ENCODE results near the gene MAP2K2. TPM values are rescaled to one million over a fixed set of nuclear protein-coding genes. Genes with fewer than 3 reads are reported as not detected.

Gene MAP2K2
- total and polyA plus RNA-seq, 9 of the 15 experiments (the other 6 are each of a cell fraction or from before 2014, with no cell fraction given): 1.0 to 151 (median 58.3) TPM

GRCh38 chr19:4120559-4121272 is 3.2 kb downstream of the MAP2K2 start:
- peaks cover 48% of the 10 kb centered on the region; the same call in 2 of the 3 replicates for H3K36me3 ChIP-seq (ENCODE audit: control insufficient read depth, insufficient read depth, low read length)
- CTCF ChIA-PET (ENCODE audit: low intra/inter-chr PET ratio): no interaction called here
- BruUV-seq (replicated peaks): no TSS peak
- intact Hi-C loops (cut with micrococcal nuclease) (loop anchor here (5.0 kb wide), 1 partner anchor 53 kb away; the partner anchor contains the start of gene ZBTB7A), in situ Hi-C loops (cut with MboI) (no loop called here)
- ATAC-seq (no peak), DNase-seq (ENCODE audit: extremely low read depth in 1 of 4, low spot score in 3 of 4) (peak in 1 of 4 experiments; percentile 6), FAIRE-seq (no peak)
- H4K20me1 ChIP-seq (replicated peaks; ENCODE audit: control insufficient read depth, insufficient read depth, low read length): peaks cover 8% of the 10 kb centered on the region; the same call in 1 of the 2 replicates
- TF ChIP-seq ARHGAP35 (IDR thresholded peaks at IDR 0.05; ENCODE audit: partially characterized antibody) (no peak), RHOXF2B (CRISPR knock-in tag; conservative IDR thresholded peaks at IDR 0.05) (no peak), CEBPZ (IDR thresholded peaks at IDR 0.05; ENCODE audit: borderline replicate concordance, low read depth, low read length) (no peak), HLTF (IDR thresholded peaks at IDR 0.05) (no peak), PKNOX1 (IDR thresholded peaks at IDR 0.05) (no peak), RCOR1 (IDR thresholded peaks at IDR 0.05; ENCODE audit: borderline replicate concordance in 1 of 2, low read depth in 2 of 2, low read length in 2 of 2) (no peak), ZNF398 (CRISPR knock-in tag; IDR thresholded peaks at IDR 0.05) (no peak), RBFOX2 (IDR thresholded peaks at IDR 0.05; ENCODE audit: low read depth, low read length) (peak; percentile 44; the same call in 1 of the 2 replicates)
- H3K27ac ChIP-seq (ENCODE audit: extremely low read depth, low read depth, low read length): no peak overlapping the region
- peaks cover 13 to 25% of the 10 kb centered on the region in 2 experiments for H3K4me1 ChIP-seq (replicated peaks in 1 of 2; ENCODE audit: control insufficient read depth in 2 of 2, insufficient read depth in 2 of 2, low read length in 2 of 2)
- H3K79me2 ChIP-seq (ENCODE audit: control insufficient read depth, insufficient read depth, low read length): peaks cover 34% of the 10 kb centered on the region
- no peaks in the 10 kb centered on the region for H3K9me3 ChIP-seq (replicated peaks; ENCODE audit: control insufficient read depth, insufficient read depth, low read depth, low read length)
- no peak overlapping the region for H2AFZ ChIP-seq (ENCODE audit: low read depth, low read length)
- peak overlapping the region in 1 of 2 experiments; percentile 79; a peak in 2 of 4 replicates for H3K9ac ChIP-seq (ENCODE audit: insufficient read depth in 1 of 2, low read depth in 2 of 2, low read length in 2 of 2)
- H3K27me3 ChIP-seq (ENCODE audit: control insufficient read depth in 2 of 2, insufficient read depth in 2 of 2, low read length in 2 of 2): no peaks in the 10 kb centered on the region
- H3K4me2 ChIP-seq (ENCODE audit: insufficient read depth, low read length): no peak overlapping the region
- peaks cover 4% of the 10 kb centered on the region for H3K9me1 ChIP-seq (ENCODE audit: control insufficient read depth, insufficient read depth, low read length)
- 92% methylated on average over 15 of the region's 21 CpGs for WGBS (ENCODE audit: insufficient coverage, low coverage, missing lambda C conversion rate)
- POLR2A ChIA-PET: interaction anchor here (0.6 to 1.2 kb wide), 5 partner anchors 19 to 1548 kb away, joined by 3 read pairs; no protein-coding TSS in a partner anchor
- H3K4me3 ChIP-seq: no peak overlapping the region
